Stimulated activated CD4-positive, alpha-beta T cell treated with anti-CD3 and anti-CD28 coated beads, Interleukin-1b, Interleukin-23, amount 100 ng/mL, for 1 hour (primary cell): ENCODE data around the gene LRCH1.

Experiments used
- DNase-seq, 2 donors: peaks; one replicate each; pipeline ENCODE4 v3.0.0-alpha.2; 2020; ENCODE audit warnings: low read depth in 2 of 2

LRCH1 gene

GRCh38 chr13:46615888-46616531 lies 63.0 kb downstream of the LRCH1 start:
- DNase-seq: no peak

GRCh38 chr13:46617229-46617721 lies 64.3 kb downstream of the LRCH1 start:
- DNase-seq: no peak

DNA sequence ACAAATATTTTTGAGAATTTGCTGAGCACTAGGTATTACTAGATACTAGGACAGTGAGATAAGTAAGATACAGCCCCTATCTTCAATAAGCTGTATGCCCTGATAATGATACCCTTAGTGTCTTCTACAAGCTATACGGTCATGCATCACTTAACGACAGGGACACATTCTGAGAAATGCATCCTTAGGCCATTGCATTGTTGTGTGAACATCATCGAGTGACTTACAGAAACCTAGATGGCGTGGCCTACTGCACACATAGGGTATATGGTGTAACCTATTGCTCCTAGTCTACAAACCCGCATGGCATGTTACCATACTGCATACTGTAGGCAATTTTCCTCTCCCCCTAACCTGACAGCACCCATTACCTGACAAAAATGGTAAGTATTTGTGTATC lies 64.9 kb downstream of the LRCH1 start:
- no peak for DNase-seq

DNA sequence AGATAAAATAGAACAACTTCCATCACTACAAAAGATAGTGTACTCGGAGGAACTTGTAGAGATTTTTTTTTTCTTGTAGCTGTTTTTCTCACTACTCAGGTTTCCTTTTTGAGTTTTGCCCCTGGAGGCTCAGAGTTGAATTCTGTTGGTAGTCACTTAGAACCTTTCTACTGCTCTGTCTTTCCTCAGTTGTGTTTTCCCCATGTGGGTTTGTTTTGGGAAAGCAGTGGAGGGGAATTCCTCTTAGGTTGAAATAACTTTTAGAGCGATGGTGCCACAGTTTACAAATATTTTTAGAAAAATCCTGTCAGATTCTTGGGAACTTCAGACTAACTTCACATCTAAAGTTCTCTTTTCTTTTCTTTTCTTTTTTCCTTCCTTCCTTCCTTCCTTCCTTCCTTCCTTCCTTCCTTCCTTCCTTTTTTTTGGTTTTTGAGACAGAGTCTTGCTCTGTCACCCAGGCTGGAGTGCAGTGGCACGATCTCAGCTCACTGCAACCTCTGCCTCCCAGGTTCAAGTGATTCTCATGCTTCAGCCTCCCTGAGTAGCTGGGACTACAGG lies 65.8 kb downstream of the LRCH1 start:
- no peak for DNase-seq

DNA sequence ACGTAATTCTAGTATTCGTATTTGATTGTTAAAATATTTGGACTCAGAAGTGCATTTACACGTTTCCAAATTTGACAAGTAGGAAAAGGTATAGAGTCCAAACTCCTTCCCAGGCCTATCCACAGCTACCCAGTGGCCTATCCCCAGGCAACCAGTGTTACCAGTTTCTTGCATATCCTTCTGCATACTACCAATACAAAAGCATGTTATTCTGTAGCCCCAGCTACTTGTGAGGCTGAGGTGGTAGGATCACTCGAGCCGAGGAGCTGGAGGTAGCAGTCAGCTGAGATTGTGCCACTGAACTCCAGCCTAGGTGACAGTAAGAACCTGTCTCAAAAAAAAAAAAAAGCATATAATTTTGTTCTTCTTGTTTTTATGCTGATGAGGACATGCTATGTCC lies 67.1 kb downstream of the LRCH1 start:
- DNase-seq: no peak

- DNase-seq: no peak
These were observed 67.5 kb downstream of the LRCH1 start for GRCh38 chr13:46620471-46620870.

DNA sequence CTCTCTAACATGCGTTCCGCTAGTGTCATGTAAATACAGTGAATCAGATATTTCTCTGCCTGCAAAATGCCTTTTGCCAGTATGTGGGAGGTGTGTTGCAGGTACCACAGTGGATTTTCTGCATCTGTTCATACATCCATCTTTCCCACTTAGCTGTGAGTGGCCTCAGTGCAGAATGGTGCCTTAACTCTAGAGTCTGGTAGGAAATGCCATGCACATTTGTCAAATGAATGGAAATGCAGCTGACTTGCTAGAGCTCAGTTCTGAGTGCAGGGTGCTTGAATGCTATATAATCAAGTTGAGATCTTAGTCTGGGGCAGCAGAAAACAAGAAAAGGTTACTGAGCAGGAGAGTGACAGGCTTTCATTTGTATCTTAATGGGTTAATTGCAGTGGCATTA lies 68.2 kb downstream of the LRCH1 start:
- no peak for DNase-seq

DNA sequence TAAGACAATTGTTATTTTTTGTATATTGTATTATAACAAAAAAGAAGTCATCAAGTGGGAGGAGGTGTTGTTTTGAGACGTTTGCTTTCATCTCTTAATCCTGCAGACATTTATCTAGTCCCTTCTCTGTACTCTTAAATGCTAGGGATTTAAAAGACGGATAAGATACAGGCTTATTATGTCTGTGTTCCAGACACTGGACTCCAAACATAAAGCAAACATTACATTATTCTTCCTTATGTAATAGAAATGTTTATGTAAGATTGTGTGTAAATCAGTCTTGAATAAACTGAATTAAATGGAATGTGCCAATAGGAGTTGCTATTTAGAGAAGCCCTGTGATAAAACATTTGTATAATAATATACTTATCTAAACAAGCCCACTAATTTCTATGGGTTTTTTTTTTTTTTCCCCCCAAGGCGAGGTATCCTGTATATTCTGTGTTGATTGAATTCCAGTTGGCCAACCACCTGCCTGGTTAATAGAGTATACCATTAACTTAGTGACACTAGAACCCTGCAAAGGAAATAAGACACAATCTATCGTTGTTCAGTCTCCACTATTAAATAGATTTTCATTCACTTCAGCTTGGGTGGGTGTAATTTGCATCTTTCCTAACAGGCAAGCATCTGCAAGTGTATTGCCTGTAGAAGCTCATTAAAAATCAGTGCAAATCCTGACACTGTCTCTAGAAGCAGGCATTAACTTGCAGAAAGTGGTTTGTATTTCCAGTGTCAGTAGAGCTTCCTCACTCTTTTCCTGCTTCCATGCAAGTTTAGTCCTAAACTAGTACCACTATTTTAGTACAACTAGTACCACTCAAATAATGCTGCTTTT lies 69.0 kb downstream of the LRCH1 start:
- no peak for DNase-seq

DNA sequence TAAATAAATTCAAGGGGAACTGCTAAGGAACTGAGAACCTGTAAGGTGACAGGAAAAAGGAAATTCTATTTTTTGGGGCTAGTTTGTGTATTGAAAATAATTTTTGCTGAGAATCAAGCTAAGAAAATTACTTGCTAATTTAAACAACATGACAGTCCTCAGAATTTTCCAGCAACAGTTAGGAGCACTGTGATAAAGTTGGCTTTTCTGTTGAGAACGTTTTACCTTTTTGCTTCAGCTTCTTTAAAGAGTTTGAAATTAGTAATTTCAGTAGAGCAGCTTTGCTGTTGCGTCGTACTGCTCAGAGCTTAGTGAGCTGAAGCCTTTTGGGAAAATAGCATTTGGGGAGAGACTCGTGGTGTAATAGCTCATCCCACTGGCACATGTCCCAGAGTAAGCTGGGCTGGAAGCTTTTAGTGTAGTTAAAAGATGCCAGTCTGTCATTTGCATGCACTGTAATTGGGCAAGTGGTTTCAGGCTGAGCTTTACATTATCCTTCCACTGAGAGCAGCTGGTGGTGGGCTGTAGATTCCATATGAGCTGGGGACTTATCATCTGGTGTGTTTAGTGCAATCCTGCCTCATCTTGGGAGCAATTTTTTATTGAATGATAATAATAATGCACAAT lies 69.8 kb downstream of the LRCH1 start:
- no peak for DNase-seq

DNA sequence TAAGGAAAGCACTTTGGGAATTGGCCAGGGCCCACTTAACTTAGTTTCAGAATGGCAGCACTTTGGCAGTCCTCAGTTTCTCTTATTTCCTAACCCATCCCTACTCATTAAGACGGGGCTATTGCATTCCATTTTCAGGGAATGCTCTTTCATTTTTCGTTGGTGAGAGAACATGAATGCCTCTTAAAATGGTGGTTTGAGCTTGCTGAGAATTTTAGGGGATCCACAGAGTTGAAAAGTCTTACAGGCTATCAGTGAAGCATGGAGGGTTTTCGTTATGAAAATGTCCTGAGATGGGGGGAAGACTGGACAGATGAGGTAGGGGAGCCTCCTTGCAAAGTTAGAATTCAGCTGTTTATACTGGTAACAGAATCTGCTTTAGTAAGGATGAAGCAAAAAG lies 71.4 kb downstream of the LRCH1 start:
- no peak for DNase-seq

GRCh38 chr13:46624821-46625220 lies 71.9 kb downstream of the LRCH1 start:
- no peak for DNase-seq

GRCh38 chr13:46627462-46627861 lies 74.5 kb downstream of the LRCH1 start:
- DNase-seq: no peak

GRCh38 chr13:46628622-46629365 lies 75.8 kb downstream of the LRCH1 start:
- no peak for DNase-seq

DNA sequence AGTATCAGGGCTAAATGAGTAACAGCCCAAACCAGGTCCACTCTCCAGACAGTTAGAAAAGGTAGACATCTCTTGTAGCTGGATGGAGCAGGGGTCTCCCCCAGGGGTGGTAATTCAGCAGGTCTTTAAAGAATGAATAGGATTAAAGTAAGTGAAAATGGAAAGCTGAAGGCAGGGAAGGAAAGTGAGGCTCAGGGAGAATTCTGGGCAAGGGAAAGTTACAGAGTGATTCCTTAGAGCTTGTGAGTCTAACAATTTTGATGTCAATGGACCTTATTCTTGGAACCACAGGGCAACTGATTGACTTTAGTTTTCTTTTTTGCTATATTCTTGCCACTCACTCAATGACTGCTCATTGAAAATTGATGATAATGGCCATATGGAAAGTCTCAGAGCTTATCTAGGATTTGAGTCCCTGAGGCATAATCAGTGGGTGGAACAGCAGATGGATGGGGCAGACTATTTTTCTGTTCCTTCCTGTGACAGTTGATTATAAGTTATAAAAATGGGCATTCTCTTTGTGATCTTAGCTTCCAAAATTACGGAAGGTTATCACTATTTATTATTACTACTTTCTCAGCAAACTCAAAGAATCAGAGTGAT lies 76.9 kb downstream of the LRCH1 start:
- DNase-seq: no peak

DNA sequence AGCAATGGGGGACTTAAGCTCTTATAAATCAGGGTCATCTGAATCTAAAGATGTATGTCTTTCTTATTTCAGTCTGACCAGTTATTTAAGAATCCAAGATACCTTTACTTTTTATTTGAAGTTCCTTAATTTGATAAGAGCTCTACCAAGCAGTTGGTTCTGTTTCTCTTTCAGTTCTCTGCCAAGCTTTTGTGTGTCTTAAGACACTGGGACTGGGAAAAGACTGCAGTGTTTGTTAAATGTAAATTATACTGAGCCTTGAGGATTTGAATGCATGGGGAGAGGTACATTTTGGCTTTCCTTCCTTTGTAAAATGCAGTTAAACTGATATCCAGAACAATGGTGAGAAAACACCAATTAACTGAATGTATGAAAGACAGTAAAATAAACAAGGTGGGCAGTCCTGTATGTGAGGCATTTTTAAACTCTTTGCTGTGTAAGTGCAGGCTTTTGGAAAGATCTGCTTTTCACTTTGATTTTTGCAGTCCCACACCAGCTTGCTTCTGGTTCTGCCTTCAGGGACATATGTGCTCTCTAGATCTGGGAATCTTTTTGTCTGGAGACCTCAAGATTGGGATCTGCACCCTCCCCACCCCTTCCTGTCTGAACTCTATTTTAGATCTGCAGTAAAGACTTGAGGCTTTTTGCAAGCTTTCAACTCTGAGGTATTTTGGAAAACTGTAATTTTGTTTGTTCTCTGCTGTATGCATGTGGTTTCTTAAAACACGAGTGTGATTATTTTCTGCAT lies 77.6 kb downstream of the LRCH1 start:
- DNase-seq: no peak

GRCh38 chr13:46631179-46631542 lies 78.2 kb downstream of the LRCH1 start:
- no peak for DNase-seq

- DNase-seq: no peak
These were observed 79.2 kb downstream of the LRCH1 start for GRCh38 chr13:46632176-46632575.

- no peak for DNase-seq
These were observed 80.4 kb downstream of the LRCH1 start for GRCh38 chr13:46633416-46633815.

GRCh38 chr13:46636451-46636850 lies 83.5 kb downstream of the LRCH1 start:
- DNase-seq: no peak

DNA sequence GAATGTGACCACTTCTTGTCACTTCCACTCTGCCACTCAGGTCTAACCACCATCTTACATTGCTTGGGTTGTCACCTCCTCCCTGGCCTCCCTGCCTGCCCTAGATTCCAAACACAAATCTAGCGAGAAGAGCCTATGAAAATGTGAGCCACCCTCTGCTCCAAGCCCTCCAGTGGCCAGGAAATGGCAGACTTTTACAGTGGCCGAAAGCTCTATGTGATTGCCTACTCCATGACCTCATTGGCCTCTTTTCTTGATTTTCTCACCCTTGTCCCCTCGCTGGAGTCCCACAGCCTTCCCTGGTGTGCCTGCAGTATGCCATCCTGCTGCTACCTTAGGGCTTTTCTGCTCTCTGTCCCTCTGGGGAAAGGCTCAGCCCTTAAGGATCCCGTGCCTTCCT lies 84.2 kb downstream of the LRCH1 start:
- DNase-seq: no peak

DNA sequence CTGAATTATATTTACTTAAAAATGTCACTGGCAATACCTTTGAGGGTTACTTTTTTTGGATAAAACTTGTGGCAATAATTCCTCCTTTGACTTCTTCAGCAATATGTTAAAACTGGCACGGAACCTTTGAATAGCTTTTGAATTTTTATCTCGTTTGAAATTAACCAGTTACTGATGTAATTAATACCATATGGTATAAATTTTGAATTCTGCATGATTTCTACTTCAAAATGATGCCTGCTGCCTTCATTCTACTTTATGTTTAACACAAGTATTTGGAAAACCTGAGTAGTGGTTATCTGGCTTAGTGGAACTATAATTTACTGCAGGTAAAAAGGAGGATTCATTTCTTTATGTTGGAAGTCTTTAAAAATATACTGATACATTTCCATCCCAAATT lies 85.3 kb downstream of the LRCH1 start:
- DNase-seq: no peak
